Measurements from ENCODE around the gene WIPF3. TPM values are rescaled to one million over a fixed set of nuclear protein-coding genes. Genes with fewer than 3 reads are reported as not detected.

WIPF3 gene
- total and polyA plus RNA-seq, 4 donors = 0.20 to 2.8 (median 0.29) TPM

DNA sequence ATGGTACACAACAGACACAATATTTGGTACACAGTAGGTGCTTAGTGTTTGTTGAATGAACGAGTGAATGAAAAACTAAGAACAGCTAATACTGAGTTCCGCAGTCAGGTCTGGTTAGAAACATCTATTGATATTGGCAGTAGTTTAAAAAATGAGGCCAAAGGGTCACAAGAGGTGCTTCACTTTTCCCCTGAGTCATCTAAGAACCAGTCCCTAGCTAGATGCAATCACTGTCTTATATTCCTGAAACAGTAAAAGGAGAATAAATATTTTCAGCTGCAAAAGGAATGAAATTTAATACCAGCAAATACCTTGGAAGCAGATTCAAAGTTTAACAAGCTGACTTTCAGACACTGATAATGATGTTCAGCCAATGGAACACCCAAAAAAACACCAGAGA lies 128.8 kb downstream of the WIPF3 start:
- no peaks in the 10 kb centered on the region for H3K9me3 ChIP-seq (ENCODE audit: control insufficient read depth in 4 of 4, insufficient read depth in 3 of 4, low read length in 3 of 4)
- H3K27me3 ChIP-seq (ENCODE audit: control insufficient read depth in 3 of 3, insufficient read depth in 3 of 3, low read length in 2 of 3) = no peaks in the 10 kb centered on the region
- TF ChIP-seq, protein P1, sequence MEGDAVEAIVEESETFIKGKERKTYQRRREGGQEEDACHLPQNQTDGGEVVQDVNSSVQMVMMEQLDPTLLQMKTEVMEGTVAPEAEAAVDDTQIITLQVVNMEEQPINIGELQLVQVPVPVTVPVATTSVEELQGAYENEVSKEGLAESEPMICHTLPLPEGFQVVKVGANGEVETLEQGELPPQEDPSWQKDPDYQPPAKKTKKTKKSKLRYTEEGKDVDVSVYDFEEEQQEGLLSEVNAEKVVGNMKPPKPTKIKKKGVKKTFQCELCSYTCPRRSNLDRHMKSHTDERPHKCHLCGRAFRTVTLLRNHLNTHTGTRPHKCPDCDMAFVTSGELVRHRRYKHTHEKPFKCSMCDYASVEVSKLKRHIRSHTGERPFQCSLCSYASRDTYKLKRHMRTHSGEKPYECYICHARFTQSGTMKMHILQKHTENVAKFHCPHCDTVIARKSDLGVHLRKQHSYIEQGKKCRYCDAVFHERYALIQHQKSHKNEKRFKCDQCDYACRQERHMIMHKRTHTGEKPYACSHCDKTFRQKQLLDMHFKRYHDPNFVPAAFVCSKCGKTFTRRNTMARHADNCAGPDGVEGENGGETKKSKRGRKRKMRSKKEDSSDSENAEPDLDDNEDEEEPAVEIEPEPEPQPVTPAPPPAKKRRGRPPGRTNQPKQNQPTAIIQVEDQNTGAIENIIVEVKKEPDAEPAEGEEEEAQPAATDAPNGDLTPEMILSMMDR (IDR thresholded peaks at IDR 0.05; ENCODE audit: control extremely low read depth, extremely low read depth) = no peak
- H3K36me3 ChIP-seq (ENCODE audit: control insufficient read depth in 4 of 4, insufficient read depth in 4 of 4, low read length in 4 of 4) = peaks cover 9 to 30% (median 20%) of the 10 kb centered on the region in 4 donors
- H3K9ac ChIP-seq (ENCODE audit: insufficient read depth in 1 of 2, low read length in 2 of 2) = no peak overlapping the region
- H3K27ac ChIP-seq (ENCODE audit: low read depth in 1 of 2, low read length in 1 of 2) = no peak overlapping the region
- ATAC-seq (ENCODE audit: insufficient read depth, low FRiP score) = no peak
- WGBS, 2 donors = 66 to 78% methylated on average over 2 of the region's 2 CpGs
- H3K4me3 ChIP-seq = no peak overlapping the region
- H3K4me1 ChIP-seq (ENCODE audit: control insufficient read depth in 5 of 5, insufficient read depth in 5 of 5, low read length in 5 of 5) = no peaks in the 10 kb centered on the region
- no peak for DNase-seq

- Histone ChIP-seq H3K36me3 (ENCODE audit: control insufficient read depth in 4 of 4, insufficient read depth in 4 of 4, low read length in 4 of 4) (peaks cover 11 to 33% (median 22%) of the 10 kb centered on the region in 4 donors), H3K27me3 (ENCODE audit: control insufficient read depth in 3 of 3, insufficient read depth in 3 of 3, low read length in 2 of 3) (no peaks in the 10 kb centered on the region), H3K4me1 (ENCODE audit: control insufficient read depth in 5 of 5, insufficient read depth in 5 of 5, low read length in 5 of 5) (no peaks in the 10 kb centered on the region), H3K4me3 (no peak overlapping the region), H3K9me3 (ENCODE audit: control insufficient read depth in 4 of 4, insufficient read depth in 3 of 4, low read length in 3 of 4) (no peaks in the 10 kb centered on the region), H3K9ac (ENCODE audit: insufficient read depth in 1 of 2, low read length in 2 of 2) (no peak overlapping the region), H3K27ac (ENCODE audit: low read depth in 1 of 2, low read length in 1 of 2) (no peak overlapping the region)
- 88 to 95% methylated on average over 3 of the region's 3 CpGs for WGBS, 2 donors
- TF ChIP-seq, protein P1 (IDR thresholded peaks at IDR 0.05; ENCODE audit: control extremely low read depth, extremely low read depth) = no peak
- ATAC-seq (ENCODE audit: insufficient read depth, low FRiP score) (no peak), DNase-seq (no peak)
Measured at GRCh38 chr7:29937132-29937531, 130.8 kb downstream of the WIPF3 start.

DNA sequence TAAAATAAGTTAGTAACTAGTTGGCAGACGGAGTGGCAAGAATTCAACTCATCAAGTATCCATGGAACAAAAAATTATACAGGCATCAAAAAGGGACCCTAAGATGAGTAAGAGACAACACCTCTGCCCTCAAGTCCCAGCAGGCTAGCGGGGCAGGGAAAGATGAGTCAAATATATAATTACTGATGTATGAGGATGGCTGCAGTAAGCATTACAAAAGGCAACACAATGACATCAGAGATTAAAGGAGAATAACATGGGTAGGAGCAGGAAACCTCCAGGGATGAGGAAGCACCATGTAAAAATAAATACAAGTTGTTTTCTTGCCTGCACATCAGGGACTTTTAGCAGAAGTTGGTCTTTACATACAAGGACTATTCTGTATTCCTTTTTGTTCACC lies 133.9 kb downstream of the WIPF3 start:
- H3K9me3 ChIP-seq (ENCODE audit: control insufficient read depth in 4 of 4, insufficient read depth in 3 of 4, low read length in 3 of 4) = no peaks in the 10 kb centered on the region
- TF ChIP-seq, protein P1 (IDR thresholded peaks at IDR 0.05; ENCODE audit: control extremely low read depth, extremely low read depth) = no peak
- H3K4me1 ChIP-seq (ENCODE audit: control insufficient read depth in 5 of 5, insufficient read depth in 5 of 5, low read length in 5 of 5) = no peaks in the 10 kb centered on the region
- no peak overlapping the region for H3K4me3 ChIP-seq
- WGBS, 2 donors = 95 to 98% methylated on average over 2 of the region's 2 CpGs
- H3K9ac ChIP-seq (ENCODE audit: insufficient read depth in 1 of 2, low read length in 2 of 2) = no peak overlapping the region
- DNase-seq (no peak), ATAC-seq (ENCODE audit: insufficient read depth, low FRiP score) (no peak)
- H3K27me3 ChIP-seq (ENCODE audit: control insufficient read depth in 3 of 3, insufficient read depth in 3 of 3, low read length in 2 of 3) = no peaks in the 10 kb centered on the region
- no peak overlapping the region for H3K27ac ChIP-seq (ENCODE audit: low read depth in 1 of 2, low read length in 1 of 2)
- peaks cover 9 to 39% (median 25%) of the 10 kb centered on the region in 4 donors for H3K36me3 ChIP-seq (ENCODE audit: control insufficient read depth in 4 of 4, insufficient read depth in 4 of 4, low read length in 4 of 4)

DNA sequence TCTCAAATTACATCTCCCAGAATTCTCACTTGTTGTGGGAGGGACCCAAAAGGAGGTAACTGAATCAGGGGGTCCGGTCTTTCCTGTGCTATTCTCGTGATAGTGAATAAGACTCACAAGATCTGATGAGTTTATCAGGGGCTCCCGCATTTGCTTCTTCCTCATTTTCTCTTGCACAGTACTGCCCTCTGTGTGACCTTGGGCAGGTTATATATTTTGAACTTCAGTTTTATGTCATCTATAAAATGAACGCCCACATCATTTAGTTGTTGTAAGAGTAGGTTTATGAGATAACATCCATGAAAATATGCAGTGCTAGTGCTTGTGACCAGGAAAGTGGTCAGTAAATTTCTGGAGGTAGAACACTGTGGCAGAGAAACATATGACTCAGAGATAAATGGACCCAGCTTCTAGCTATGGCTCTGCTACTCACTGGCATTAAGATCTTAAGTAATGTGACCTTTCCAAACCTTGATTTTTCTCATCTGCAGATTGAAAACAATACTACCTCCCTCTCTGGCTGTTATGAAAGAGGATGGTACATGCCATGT lies 139.0 kb downstream of the WIPF3 start:
- no peak for DNase-seq
- Histone ChIP-seq H3K36me3 (ENCODE audit: control insufficient read depth in 4 of 4, insufficient read depth in 4 of 4, low read length in 4 of 4) (peaks cover 0 to 44% (median 15%) of the 10 kb centered on the region in 4 donors), H3K4me3 (no peak overlapping the region), H3K9me3 (ENCODE audit: control insufficient read depth in 4 of 4, insufficient read depth in 3 of 4, low read length in 3 of 4) (no peaks in the 10 kb centered on the region), H3K27ac (ENCODE audit: low read depth in 1 of 2, low read length in 1 of 2) (no peak overlapping the region), H3K9ac (ENCODE audit: insufficient read depth in 1 of 2, low read length in 2 of 2) (no peak overlapping the region), H3K4me1 (ENCODE audit: control insufficient read depth in 5 of 5, insufficient read depth in 5 of 5, low read length in 5 of 5) (peaks cover 0 to 8% (median 0%) of the 10 kb centered on the region in 5 donors), H3K27me3 (ENCODE audit: control insufficient read depth in 3 of 3, insufficient read depth in 3 of 3, low read length in 2 of 3) (no peaks in the 10 kb centered on the region)
- TF ChIP-seq, protein P1 (IDR thresholded peaks at IDR 0.05; ENCODE audit: control extremely low read depth, extremely low read depth) = no peak
- ATAC-seq (ENCODE audit: insufficient read depth, low FRiP score) = no peak
- 87 to 94% methylated on average over 4 of the region's 4 CpGs for WGBS, 2 donors
